GM12875 (cell line): Measurements from ENCODE around the gene FAM107B.

Experiments used
- H3K4me3 ChIP-seq: one replicate; pipeline ENCODE4 v1.5.1; 2011; ENCODE audit warnings: low read depth, low read length, control low read depth
- TF ChIP-seq, protein P1 (sequence below): IDR thresholded peaks from 2 replicates; pipeline ENCODE4 v1.5.1; 2011; ENCODE audit warnings: low read depth, mild to moderate bottlenecking, control low read depth, inconsistent platforms, low read length, moderate library complexity, borderline replicate concordance; ENCODE audit not compliant: insufficient read depth

FAM107B gene

DNA sequence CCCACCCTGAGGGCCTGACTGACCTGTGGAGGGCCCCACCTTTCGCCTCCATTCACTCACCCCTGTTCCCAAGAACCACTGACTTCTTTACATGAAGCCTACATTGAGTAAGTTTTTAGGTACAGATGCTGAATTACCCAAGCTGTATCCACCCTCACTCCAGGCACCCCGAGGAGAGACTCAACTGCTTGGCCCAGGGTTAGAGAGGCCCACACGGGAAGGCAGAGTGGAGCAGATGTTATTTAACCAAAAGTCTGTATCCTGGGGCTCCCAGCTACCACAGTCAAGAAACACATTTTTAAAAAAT lies 230.8 kb downstream of the FAM107B start:
- no peak overlapping the region for H3K4me3 ChIP-seq
- TF ChIP-seq, protein P1, sequence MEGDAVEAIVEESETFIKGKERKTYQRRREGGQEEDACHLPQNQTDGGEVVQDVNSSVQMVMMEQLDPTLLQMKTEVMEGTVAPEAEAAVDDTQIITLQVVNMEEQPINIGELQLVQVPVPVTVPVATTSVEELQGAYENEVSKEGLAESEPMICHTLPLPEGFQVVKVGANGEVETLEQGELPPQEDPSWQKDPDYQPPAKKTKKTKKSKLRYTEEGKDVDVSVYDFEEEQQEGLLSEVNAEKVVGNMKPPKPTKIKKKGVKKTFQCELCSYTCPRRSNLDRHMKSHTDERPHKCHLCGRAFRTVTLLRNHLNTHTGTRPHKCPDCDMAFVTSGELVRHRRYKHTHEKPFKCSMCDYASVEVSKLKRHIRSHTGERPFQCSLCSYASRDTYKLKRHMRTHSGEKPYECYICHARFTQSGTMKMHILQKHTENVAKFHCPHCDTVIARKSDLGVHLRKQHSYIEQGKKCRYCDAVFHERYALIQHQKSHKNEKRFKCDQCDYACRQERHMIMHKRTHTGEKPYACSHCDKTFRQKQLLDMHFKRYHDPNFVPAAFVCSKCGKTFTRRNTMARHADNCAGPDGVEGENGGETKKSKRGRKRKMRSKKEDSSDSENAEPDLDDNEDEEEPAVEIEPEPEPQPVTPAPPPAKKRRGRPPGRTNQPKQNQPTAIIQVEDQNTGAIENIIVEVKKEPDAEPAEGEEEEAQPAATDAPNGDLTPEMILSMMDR: no peak

DNA sequence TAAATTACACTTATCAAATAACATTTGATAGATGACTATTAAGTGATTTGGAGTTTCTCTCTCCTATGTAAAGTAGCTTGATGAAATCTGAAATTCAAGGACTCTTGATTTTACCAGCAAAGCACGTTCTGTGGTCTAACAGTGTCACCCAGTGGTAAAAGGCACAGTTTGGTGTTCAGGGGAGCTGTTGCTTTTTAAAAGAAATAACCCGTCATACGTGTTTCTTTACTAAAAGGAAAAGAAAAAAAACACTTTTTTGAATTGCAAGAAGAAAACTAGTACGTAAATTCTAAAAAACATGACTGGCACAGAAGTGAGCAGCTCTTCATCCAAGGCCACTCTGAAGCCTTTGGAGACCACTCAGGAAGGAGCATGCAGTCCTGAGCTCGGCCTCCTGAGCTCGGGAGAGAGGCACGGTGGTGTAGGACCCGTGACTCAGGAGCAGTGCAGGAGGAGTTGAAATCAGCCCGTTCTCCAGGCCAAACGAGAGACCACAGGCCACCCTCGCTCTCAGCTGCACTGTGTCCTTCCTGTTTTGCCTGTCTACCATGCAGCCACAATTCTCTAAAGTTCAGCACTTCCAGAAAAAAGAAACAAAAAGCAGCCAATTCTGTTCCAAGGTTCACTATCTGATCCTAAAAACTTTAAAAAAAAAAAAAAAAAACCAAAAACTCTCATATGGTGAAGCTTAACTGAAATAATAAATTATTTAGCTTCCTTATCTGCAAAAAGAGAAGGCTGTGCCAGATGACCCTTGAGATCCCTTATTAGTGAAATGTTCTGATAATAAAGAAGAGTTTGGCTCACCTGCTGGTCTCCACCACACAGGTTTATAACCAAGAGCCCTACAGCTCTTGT lies 231.4 kb downstream of the FAM107B start:
- H3K4me3 ChIP-seq: no peak overlapping the region
- TF ChIP-seq, protein P1: peak; percentile 18; the same call in 1 of the 2 replicates

DNA sequence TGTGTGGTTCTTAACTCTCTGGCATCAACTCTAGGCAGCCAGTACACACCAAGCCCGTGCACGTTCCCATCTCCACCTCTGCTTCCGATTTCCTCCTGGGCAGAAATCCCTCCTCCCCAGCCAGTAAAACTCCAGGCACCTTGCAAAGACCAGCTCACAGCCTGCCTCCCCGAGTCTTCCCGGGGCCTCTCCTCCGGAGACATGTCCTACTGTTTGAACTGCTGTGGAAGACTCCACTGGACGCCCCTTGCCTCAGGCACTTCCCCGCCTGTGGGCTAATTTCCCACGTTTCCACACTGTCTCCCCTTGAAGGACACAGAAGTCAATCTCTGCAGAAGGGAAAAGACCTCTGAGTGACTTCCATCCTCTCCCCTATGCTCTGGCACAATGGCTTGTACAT lies 233.3 kb downstream of the FAM107B start:
- H3K4me3 ChIP-seq: no peak overlapping the region
- TF ChIP-seq, protein P1: no peak

DNA sequence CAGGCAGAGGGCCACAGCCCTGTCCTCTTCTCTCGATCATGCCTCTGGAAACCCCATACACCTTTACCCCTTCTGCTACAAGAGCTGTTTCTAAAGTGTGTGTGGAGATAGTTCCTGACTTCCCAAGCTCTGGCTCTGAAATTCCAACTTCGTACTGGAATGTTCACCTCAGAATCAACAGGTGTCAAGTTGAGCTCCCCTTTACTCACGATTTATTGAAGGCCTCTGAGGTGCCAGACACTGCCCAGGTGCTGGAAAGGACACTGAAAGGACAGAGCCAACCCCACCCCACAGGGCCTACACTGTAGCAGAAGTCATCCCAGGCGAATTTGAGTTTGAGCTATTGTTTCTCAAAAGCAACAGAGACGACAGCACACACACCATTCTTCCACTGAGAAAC lies 234.1 kb downstream of the FAM107B start:
- no peak overlapping the region for H3K4me3 ChIP-seq
- TF ChIP-seq, protein P1: no peak

DNA sequence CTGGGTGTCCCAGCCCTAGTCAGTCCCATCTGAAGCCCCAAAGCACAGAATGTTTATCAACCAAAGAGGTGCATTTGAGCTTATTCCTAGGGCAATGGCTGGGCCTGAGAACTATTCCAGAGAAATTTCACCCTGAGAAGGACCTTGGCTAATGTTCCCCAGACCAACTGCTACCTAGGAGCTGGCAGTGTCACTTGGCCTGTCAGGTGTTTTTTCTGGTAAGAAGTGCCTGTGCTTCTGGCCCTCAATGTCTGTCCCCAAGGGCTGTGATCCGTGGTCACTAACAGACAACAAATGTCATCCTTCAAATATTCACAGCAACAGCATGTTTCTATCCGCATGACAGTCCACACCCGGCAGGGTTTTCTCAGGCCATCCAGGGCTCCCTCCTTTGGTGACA lies 234.6 kb downstream of the FAM107B start:
- TF ChIP-seq, protein P1: no peak
- no peak overlapping the region for H3K4me3 ChIP-seq

DNA sequence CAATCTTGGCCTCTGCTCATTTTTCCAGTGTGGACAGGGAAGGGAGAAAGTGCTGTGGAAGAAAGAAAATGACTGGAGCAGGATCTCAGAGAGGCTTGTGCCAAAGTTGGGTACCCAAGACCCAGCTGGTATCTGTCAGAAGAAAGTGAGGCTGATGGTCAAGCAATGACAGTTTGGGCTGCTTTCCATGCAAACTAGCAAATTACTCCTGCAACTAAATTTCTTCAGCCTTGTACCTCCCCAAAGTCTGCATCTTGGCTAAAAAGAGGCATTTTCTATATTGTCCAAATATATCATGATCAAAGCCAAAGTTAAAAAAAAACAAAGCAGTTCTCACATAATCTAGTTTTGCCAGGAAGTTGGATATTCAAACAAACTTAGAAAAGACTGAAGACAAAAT lies 235.5 kb downstream of the FAM107B start:
- TF ChIP-seq, protein P1: no peak
- no peak overlapping the region for H3K4me3 ChIP-seq

DNA sequence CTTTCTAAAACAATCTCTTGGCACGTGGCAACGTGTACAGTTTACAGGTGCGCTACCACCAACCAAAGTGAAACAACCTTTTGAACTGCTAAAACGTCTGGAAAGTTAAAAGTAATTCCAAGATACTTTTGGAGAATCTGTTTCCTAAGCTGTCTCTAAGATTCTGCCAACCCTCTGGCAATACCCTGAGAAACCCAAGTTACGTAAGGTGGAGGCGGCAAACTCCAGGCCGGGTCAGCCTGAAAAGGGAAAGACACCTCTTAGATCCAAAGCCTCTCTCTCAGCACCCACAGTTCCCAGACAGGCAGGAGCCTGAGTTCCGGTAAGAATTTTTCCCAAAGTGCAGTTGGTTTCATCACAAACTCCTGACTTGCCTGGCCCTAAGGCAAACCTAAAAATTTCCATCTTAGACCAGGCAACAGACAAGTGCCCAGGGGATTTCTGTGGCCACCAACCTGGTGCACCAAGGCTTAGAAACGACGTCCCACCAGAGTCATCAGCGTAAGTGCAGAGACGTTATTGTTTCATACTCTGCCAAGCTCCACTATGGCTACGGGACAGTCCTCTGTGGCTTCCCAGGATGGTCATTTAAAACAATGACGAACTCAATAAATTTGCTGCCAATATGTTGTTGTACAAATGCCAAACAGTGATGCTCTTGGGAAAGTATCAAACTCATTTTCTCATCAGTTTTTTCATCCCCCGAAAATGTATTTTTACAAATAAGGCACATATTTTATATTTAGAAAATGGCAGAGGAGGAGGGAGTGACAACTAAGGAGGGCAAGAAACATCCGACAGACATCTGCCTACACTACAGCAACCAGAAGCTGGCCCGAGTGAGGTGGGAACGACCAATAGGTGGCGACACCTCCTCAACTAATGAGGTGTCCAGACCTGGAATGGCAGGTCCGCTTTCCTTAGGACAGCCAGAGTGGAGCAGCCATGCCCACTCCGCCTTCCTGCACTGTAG lies 238.2 kb downstream of the FAM107B start:
- H3K4me3 ChIP-seq: no peak overlapping the region
- TF ChIP-seq, protein P1: peak; percentile 70
